DND-41 (cell line): Measurements from ENCODE around the gene CLUH.

Experiments
- EZH2 ChIP-seq: IDR thresholded peaks from 3 replicates; pipeline ENCODE4 v1.6.1; 2012; ENCODE audit warnings: borderline replicate concordance, low read depth, mild to moderate bottlenecking, moderate library complexity, low read length, inconsistent platforms; ENCODE audit not compliant: severe bottlenecking
- TF ChIP-seq, protein P1 (sequence below): IDR thresholded peaks from 2 replicates; pipeline ENCODE4 v1.5.1; 2012; ENCODE audit warnings: borderline replicate concordance, low read length, moderate library complexity, mild to moderate bottlenecking; ENCODE audit not compliant: poor library complexity, severe bottlenecking; ENCODE audit errors: extremely low read depth

GRCh38 chr17:2712300-2713043 is 908 bp upstream of the CLUH start:
- TF ChIP-seq EZH2: no peak
- TF ChIP-seq, protein P1, sequence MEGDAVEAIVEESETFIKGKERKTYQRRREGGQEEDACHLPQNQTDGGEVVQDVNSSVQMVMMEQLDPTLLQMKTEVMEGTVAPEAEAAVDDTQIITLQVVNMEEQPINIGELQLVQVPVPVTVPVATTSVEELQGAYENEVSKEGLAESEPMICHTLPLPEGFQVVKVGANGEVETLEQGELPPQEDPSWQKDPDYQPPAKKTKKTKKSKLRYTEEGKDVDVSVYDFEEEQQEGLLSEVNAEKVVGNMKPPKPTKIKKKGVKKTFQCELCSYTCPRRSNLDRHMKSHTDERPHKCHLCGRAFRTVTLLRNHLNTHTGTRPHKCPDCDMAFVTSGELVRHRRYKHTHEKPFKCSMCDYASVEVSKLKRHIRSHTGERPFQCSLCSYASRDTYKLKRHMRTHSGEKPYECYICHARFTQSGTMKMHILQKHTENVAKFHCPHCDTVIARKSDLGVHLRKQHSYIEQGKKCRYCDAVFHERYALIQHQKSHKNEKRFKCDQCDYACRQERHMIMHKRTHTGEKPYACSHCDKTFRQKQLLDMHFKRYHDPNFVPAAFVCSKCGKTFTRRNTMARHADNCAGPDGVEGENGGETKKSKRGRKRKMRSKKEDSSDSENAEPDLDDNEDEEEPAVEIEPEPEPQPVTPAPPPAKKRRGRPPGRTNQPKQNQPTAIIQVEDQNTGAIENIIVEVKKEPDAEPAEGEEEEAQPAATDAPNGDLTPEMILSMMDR: no peak
